ENCODE results near the gene XRCC1. TPM values are rescaled to one million over a fixed set of nuclear protein-coding genes. Genes with fewer than 3 reads are reported as not detected.

XRCC1 gene
- total and polyA plus RNA-seq, 9 donors: 16.8 to 39.9 (median 28.4) TPM

DNA sequence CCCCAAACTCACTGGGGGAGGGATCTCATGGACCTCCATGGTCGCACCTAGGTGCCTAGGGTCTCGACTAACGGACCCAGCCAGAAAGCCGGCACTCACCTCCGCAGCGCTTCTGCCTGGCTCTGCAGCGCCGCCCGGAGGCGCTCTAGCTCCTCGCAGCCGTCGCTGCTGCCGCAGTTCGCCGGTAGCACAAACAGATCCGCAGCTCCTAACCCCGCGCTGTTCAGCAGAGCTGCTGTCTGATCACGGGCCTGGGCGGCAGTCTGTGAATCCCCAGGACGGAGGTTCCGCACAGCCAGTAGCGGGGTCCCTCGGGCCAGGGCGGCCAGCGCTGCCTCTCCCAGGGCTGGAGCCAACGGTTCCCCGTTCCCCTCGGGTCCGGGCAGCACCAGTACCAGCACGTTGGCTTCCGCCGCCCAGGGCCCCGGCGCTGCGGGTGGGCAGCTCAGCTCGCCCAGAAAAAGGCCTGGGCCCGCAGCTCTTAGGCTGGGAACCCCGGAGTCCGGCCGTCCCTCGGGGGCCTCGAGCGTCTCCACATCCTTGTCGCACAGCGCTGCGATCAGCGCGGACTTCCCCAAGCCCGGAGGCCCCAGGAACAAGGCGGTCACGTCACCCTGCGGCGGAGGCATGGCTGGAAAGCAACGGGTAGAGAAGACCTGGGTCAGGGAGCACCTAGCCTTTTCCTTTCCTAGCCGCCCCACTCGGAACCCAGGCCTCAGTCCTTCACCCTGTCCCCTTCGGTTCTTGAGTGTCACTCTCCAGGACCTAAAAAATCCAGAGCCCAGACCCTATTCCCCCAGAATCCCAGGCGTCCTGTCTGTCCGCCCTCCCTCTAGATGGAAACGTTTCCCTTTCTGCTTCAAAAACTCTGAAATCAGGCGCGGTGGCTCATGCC lies 19.6 kb upstream of the XRCC1 start:
- H3K4me3 ChIP-seq: peak overlapping the region; percentile 59
- TF ChIP-seq EP300 (IDR thresholded peaks at IDR 0.05): no peak
- TF ChIP-seq, protein P1, sequence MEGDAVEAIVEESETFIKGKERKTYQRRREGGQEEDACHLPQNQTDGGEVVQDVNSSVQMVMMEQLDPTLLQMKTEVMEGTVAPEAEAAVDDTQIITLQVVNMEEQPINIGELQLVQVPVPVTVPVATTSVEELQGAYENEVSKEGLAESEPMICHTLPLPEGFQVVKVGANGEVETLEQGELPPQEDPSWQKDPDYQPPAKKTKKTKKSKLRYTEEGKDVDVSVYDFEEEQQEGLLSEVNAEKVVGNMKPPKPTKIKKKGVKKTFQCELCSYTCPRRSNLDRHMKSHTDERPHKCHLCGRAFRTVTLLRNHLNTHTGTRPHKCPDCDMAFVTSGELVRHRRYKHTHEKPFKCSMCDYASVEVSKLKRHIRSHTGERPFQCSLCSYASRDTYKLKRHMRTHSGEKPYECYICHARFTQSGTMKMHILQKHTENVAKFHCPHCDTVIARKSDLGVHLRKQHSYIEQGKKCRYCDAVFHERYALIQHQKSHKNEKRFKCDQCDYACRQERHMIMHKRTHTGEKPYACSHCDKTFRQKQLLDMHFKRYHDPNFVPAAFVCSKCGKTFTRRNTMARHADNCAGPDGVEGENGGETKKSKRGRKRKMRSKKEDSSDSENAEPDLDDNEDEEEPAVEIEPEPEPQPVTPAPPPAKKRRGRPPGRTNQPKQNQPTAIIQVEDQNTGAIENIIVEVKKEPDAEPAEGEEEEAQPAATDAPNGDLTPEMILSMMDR (IDR thresholded peaks at IDR 0.05): peak in 2 of 3 donors; percentile 16 to 37
- no peaks in the 10 kb centered on the region for H3K9me3 ChIP-seq
- no peaks in the 10 kb centered on the region for H3K36me3 ChIP-seq
- H3K27me3 ChIP-seq: no peaks in the 10 kb centered on the region
- peaks cover 10% of the 10 kb centered on the region for H3K4me1 ChIP-seq (ENCODE audit: insufficient read depth)
- intact Hi-C loops (cut with DNase I): loop anchor here in 1 of 4 donors (5.0 kb wide), 1 partner anchor 63 kb away; the partner anchor contains the start of gene ZNF575
- 1 to 2% (median 1%) methylated on average over 51 to 64 of the region's 64 CpGs for WGBS, 3 donors
- DNase-seq: peak; percentile 34 to 65 (median 48)
- peak overlapping the region; percentile 79 to 99 for H3K27ac ChIP-seq

DNA sequence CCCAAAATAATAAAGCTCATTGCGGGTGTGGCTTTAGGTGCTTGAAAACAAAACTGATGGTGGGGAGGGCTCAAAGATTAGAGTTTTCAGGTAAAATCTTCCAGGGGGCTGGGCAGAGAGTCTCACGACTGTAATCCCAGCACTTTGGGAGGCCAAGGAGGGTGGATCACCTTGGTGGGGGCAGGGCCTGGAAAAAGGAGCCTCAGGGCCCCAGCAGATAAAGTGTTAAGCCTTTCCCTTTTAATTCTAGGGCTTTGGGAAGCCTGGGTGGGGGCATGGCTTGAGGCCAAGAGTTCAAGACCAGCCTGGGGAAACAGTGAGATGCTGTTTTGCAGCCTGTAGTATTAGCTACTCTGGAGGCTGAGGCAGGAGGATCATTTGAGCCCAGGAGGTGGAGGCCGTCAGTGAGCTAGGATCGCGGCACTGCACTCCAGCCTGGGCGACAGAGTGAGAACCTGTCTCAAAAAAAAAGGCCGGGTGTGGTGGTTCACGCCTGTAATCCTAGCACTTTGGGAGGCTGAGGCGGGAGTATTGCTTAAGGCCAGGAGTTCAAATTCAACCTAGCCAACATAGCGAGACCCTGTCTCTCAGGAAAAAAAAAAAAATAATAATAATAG lies 18.9 kb upstream of the XRCC1 start:
- no peaks in the 10 kb centered on the region for H3K9me3 ChIP-seq
- peak overlapping the region; percentile 44 to 79 for H3K27ac ChIP-seq
- H3K4me1 ChIP-seq (ENCODE audit: insufficient read depth): peaks cover 10% of the 10 kb centered on the region
- H3K36me3 ChIP-seq: no peaks in the 10 kb centered on the region
- peak overlapping the region; percentile 59 for H3K4me3 ChIP-seq
- no peaks in the 10 kb centered on the region for H3K27me3 ChIP-seq
- no peak for TF ChIP-seq EP300 (IDR thresholded peaks at IDR 0.05)
- no peak for TF ChIP-seq POLR2A (IDR thresholded peaks at IDR 0.05)
- TF ChIP-seq, protein P1 (IDR thresholded peaks at IDR 0.05): no peak
- intact Hi-C loops (cut with DNase I): no loop called here
- DNase-seq: peak in 2 of 5 donors; percentile 28 to 37
- 75 to 85% (median 78%) methylated on average over 10 of the region's 10 CpGs for WGBS, 3 donors

DNA sequence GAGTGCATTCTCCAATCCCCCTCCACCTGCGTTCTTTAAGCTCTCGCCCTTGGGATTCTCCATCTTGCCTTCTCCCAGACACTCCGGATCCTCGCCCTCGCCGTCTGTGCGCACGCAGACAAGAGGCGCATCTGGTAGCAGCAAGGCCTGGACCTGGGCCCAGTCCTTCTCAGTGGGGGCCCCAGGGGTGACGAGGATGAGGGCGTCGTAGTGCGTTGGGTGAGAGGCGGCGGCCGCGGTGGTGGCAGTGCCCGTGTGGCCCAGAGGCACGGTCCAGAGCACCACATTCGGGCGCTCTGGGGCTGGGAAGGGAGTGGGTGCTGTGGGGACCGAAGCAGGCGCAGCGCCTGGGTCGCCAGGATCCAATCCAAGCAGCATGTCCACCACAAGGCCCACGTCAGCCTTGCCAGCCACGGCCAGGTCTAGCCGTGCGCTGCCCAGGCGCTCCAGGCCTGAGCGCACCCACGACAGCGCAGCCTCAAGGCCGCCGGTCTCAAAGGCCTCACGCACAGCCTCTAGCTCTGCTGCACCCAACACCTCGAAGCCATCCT lies 17.5 kb upstream of the XRCC1 start:
- Histone ChIP-seq H3K4me3 (no peak overlapping the region), H3K36me3 (no peaks in the 10 kb centered on the region), H3K9me3 (no peaks in the 10 kb centered on the region), H3K27me3 (no peaks in the 10 kb centered on the region), H3K27ac (no peak overlapping the region), H3K4me1 (ENCODE audit: insufficient read depth) (peaks cover 10% of the 10 kb centered on the region)
- peak in 2 of 5 donors; percentile 31 to 41 for DNase-seq
- WGBS, 3 donors: 89 to 92% (median 90%) methylated on average over 37 of the region's 37 CpGs
- TF ChIP-seq EP300 (IDR thresholded peaks at IDR 0.05): no peak
- TF ChIP-seq POLR2A (IDR thresholded peaks at IDR 0.05): no peak
- intact Hi-C loops (cut with DNase I): no loop called here

DNA sequence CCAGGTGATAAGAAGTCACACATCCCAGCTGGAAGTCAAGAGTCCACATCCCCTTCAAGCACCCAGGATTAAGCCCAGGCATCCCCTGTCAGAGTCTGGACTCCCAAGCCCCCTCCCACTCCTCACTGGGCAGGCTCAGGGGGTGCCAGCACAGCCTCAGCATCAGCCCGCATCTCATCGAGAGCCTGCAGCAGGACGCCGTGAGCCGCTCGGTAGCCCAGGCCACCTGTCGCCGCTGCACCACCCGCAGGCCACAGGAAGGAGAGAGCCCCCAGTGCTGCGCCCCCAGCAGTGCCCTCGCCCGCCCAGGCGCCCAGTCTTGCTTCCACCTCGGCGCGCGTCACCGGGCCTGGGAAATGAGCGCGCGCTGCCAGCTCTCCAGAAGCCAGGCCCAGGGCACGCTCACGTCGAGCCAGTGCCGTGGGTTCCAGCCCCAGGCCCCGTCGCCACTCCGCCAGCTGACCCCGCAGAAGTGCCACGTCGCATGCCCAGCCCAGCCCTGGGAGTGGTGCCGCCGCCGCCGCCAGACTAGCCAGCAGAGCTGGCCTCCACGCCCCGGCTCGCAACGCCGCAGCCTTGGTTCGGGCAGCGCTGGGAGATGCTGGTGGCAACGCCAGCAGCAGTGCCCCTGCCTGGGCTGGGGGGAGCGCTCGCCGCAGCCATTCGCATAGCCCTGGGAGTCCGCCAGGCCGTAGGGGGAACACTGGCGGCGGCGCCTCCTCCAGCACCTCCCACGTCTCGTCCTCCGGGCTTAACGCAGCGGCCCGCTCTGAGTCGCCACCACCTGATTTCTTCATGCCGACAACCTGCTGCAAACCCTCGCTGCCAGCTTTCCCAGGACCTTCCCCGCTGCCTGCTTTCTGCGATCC lies 16.8 kb upstream of the XRCC1 start:
- intact Hi-C loops (cut with DNase I): no loop called here
- Histone ChIP-seq H3K27me3 (no peaks in the 10 kb centered on the region), H3K4me1 (ENCODE audit: insufficient read depth) (peaks cover 8% of the 10 kb centered on the region), H3K36me3 (no peaks in the 10 kb centered on the region), H3K4me3 (no peak overlapping the region), H3K9me3 (no peaks in the 10 kb centered on the region), H3K27ac (no peak overlapping the region)
- TF ChIP-seq, protein P1 (IDR thresholded peaks at IDR 0.05): no peak
- TF ChIP-seq EP300 (IDR thresholded peaks at IDR 0.05): no peak
- no peak for TF ChIP-seq POLR2A (IDR thresholded peaks at IDR 0.05)
- DNase-seq: peak in 1 of 5 donors; percentile 41
- WGBS, 3 donors: 88 to 91% (median 91%) methylated on average over 63 of the region's 63 CpGs
